NCI-H748 treated with DMSO at 0.1 percent for 48 hours (cell line): ENCODE data around the gene HSD11B1L.
"Not testable (repeated sequence)": the region's sequence is repeated elsewhere in the genome, so short reads cannot be mapped to it uniquely, and the experiment has no call there.

ENCODE experiments used
- DNase-seq: peaks from one replicate; lab custom pipeline; 2025; lab: John Stamatoyannopoulos, UW

Gene HSD11B1L

GRCh38 chr19:5687360-5688198, 6.8 kb downstream of the HSD11B1L start:
- no peak for DNase-seq

DNA sequence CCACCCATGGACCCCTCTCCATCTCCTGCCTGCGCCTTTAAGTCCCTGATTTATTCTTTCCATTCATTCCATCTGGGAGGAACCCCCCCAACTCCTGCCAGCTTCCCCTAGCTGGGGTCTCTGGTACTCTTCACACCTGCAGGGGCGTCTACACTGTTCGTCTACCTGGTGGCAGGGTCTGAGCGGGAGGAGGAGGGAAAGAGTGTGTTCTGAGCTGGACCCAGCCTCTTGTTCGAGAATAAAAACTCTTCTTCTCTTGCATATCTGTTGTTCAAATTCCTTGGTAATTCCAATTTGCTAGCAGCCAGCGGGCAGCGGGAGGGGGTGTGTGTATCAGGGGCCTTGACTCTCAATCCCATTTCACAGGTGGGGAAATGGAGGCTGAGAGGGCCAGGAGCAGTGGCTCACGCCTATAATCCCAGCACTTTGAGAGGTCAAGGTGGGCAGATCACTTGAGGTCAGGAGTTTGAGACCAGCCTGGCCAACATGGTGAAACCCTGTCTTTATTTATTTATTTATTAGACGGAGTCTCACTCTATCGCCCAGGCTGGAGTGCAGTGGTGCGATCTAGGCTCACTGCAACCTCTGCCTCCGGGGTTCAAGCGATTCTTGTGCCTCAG, 7.5 kb downstream of the HSD11B1L start:
- DNase-seq, result not testable (repeated sequence)

GRCh38 chr19:5690125-5690954, 9.5 kb downstream of the HSD11B1L start, which contains the start of gene RPL36:
TSS of gene RPL36 (plus strand) at chr19:5690295. CDS start at chr19:5690508, 213 bp downstream.
- DNase-seq, result peak; percentile 71

DNA sequence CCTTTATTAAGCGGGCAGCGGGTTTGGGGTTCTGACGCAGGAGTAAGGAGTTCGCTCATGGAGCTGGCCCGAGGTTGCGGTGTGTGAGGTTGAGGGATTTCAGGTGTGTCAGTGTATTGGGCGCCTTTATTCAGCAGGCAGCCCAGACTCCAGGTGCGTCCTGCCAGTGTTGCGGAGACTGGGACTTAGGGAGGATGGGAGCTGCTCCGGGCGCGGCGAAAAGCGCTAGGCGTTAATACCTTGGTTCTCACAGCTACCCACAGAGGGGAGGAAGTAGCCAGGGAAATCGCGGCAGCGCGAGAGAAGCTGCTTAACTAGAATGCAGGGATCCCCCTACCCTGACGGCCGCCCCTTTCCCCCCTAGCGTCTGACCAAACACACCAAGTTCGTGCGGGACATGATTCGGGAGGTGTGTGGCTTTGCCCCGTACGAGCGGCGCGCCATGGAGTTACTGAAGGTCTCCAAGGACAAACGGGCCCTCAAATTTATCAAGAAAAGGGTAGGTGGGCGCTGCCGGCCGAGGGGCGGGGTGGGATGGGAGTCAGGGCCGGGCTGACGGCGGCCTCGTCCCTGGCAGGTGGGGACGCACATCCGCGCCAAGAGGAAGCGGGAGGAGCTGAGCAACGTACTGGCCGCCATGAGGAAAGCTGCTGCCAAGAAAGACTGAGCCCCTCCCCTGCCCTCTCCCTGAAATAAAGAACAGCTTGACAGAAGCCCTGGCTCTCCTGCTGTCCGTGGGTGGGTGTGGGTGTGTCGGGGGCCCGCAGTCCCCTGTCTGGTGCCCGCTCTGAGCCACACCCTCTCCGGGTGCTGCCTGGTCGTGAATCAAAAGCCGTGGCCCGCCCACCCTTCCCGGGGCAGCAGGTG, 10.4 kb downstream of the HSD11B1L start:
- DNase-seq, result no peak

DNA sequence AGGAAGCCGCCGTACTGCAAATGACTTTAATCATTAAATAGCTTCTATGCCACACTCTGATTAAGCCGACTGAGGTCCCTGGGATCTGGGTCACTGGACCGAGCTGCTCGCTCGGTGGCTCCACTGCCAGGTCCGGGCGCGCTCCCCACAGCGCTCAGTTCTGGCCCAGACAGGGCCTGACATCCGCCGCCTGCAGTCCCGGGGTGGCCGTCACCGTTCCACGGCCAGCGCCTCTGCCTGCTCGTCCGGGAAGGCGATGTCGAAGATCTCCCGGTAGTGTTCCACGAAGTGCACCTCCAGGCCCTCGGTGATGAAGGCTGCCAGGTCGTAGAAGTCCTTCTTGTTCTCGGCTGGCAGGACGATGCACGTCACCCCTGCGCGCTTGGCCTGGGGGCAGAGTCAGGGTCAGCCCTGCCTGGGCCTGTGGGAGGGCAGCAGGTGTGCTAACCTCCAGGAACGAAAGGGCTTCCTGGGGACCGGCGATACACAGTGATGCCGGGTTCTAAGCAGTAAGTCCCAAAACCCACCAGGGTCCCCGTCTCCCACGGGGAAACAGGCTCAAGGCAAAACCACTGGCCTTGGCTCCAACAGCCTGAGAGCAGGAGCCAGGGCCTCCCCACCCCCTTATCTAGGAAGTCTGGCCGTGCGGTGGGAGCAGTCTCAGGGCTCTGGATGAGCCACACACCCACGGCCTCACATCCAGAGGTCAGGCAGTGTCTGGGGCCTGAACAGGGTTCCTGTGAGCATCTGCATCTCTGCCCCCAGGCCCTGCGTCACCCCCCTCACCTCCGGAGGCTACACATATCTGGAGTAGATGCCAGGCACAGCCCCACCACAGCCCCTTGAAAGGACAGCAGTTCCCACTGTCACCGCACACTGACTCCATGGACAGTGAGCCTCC, 11.2 kb downstream of the HSD11B1L start:
- DNase-seq, result no peak

DNA sequence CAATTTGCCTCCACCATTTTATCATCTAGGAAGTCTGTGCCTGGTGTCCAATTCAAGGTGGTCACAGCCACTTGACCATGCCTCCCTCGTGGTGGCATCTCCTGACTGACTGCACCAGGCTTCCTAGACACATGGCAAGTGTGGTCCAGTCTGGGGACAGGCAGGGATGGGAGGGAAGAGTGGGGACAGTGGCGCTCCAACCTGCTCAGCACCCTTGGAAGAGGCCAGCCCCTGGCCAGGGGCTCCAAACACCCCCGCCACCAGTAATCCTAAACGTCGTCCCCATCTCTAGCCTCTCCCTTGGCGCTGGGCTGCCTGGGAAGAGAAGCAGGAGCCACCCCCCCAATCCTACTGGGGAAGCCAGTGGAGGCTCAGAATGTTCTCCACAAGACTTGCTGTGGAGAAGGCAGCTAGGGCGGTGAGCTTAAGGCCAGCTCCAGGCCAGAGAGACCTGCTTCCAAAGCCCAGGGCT, 11.9 kb downstream of the HSD11B1L start:
- no peak for DNase-seq

DNA sequence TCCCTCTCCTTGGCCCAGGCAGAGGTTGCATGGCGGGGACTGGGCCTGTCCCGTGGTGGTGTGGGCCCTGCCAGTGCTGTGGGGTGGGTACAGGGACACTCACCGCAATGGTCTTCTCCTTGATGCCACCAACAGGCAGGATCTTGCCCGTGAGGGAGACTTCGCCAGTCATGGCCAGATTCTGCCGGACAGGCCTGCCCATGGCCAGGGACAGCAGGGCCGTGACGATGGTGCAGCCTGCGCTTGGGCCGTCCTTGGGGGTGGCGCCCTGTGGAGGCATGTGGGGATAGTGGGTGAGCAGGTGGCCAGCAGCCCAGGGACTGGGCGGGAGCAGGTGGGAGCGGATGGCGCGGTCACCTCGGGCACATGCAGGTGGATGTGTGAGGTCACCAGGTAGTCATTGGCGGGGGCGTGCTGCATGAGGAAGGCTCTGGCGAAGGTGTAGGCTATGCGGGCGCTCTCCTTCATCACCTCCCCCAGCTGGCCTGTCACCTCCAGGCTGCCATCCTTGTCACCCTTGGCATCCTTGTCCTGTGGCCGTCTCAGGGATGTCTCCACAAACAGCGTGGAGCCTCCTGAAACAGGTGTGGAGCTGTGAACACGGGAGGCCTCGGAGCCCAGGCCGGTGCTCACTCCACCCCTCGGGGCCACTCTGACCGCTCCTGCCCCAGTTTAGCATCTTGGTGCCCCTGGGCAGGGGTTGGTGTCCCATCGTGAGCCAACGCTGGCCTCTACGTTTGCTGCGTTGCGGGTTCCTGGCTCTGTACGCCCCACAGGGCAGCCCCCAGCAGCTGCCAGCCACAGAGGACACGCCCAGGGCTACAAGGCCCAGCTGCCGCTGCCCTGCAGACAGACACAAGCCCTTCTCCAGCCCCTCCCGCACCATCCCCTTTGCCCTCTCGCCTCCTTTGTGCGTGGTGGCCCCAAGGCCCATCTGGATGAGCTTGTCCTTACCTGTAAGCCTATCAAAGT, 12.7 kb downstream of the HSD11B1L start:
- DNase-seq, result no peak

DNA sequence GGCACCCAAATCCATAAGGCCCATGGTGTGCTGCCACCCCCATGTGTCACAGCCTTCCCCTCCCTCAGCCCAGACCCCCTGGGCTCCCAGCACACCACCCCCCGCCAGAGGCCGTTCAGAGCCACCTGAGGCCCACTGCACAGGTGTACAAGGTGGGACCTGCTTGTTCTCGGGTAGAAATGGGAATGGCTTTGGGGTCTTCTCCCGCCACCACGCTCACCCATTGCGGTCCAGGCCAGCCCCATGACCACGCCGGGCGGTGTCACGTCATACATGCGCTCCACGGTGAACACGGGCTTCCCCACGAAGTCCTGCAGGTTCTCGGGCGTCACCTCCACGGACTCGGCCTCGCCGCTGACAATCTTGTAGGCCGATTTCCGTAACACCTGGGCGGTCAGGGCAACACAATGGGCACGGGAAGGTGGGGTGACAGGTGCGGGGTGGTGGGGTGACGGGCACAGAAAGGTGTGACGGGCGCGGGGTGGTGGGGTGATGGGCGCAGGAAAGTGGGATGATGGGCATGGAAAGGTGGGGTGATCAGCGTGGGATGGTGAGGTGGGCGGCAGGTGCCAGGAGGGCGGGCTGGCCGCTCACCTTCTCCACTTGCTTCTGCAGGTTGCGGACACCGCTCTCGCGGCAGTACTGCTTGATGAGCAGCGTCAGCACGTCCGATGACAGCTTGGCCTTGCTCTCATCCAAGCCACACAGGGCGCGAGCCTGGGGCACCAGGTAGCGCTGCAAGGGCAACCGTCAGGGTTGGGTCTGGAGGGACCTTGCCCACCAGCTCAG, 13.5 kb downstream of the HSD11B1L start:
- DNase-seq, result no peak

- DNase-seq, result no peak
These were observed 14.3 kb downstream of the HSD11B1L start for GRCh38 chr19:5694956-5695648.

GRCh38 chr19:5695649-5696195, 14.9 kb downstream of the HSD11B1L start:
- DNase-seq, result no peak

DNA sequence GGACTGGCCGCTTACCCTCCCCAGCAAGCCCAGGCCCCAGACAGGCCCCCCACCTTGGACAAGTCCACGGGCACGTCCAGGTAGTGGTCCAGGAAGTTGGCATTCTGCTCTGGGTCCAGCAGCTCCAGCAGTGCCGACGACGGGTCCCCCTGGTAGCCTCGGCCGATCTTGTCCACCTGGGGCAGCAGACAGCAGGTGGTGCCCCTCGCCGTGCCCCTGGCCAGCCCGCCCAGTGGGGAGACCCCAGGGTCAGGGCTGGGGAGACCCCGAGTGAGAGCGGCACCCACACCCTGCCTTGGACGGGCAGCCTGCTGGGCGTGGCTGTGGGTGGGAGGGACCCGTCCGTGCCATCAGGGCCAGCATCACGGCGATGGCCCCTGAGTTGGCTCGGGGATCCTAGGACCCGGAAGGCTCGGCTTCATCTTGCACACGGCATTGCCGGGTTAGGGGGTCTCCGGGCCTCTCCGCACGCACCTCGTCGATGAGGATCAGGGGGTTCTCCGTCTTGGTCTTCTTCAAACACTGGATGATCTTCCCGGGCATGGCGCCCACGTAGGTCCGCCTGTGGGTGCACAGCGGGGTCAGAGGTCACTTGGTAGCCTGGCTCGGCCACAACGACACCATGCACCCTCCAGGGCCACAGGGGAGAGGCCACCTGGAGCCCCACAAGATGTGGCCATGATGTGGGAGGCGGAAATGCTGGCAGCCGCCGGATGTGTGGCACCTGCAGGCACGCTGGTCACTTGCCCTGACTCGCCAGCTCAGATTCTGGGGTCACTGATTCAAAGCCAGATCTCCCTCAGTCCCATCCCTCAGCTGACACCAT, 15.6 kb downstream of the HSD11B1L start:
- no peak for DNase-seq

- no peak for DNase-seq
These were observed 16.4 kb downstream of the HSD11B1L start for GRCh38 chr19:5697022-5697889.

GRCh38 chr19:5697890-5698634, 17.2 kb downstream of the HSD11B1L start:
- no peak for DNase-seq

DNA sequence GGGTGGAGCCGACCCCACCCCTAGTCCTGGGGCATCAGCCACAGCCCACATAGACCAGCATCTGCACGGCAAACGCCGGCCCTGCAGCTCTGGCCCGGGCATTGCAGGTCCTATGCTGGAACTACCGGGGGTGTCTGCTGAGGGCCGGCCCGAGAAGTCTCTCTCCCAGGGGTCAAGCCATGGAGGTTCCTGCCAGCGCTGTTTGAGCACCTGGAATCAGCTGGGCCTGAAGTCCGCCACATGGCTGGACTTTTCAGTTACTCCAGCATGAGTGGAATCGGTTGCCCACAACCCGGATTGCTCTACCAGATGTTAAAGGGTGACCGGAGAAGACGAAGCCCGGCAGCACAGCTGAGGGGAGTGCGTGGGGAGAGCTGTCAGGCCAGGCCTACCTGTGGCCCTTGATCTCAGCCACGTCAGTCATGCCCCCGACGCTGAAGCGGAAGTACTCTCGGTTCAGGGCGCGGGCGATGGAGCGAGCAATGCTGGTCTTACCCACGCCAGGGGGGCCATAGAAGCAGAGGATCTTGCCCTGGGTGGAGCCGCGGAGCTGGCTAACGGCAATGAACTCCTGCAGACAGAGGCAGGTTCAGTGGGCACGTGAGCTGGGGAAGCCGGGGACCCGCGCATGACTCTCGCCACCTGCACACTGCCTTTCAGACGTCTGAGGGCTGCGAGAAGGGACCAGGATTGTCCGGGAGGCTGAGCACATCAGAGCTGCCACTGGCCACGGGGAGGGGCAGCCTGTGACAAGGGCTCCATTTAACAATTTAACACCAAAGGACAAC, 18.0 kb downstream of the HSD11B1L start:
- DNase-seq, result no peak
